Neural cell (in vitro differentiated cells): ENCODE results near the gene CERS2.
"Not testable (repeated sequence)": the region's sequence is repeated elsewhere in the genome, so short reads cannot be mapped to it uniquely, and the experiment has no call there.

ENCODE experiments used
- EZH2 ChIP-seq: fragments of 200-600, 300-800 bp; shearing (Covaris generic), sonication (generic); IDR thresholded peaks from 2 replicates; pipeline ENCODE4 v1.6.1; 2014; ENCODE audit warnings: antibody characterized with exemption, low read length, borderline replicate concordance, mild to moderate bottlenecking; ENCODE audit not compliant: insufficient read depth, poor library complexity, severe bottlenecking
- REST ChIP-seq: IDR thresholded peaks from 2 replicates; pipeline ENCODE4 v1.6.1; 2012; ENCODE audit warnings: borderline replicate concordance

GRCh38 chr1:150928775-150929174, 45.9 kb downstream of the CERS2 start:
- not testable (repeated sequence) for TF ChIP-seq EZH2, REST
